HCT116 (cell line): ENCODE data around the gene SEMA7A. TPM values are rescaled to one million over a fixed set of nuclear protein-coding genes. Genes with fewer than 3 reads are reported as not detected.
A peak's percentile ranks its signal among the peaks of the same experiment; 100 is the strongest.

Experiments used
- ATAC-seq: fragments of 200-7000 bp; cut with Tn5 transposase; 2 replicates; pipeline ENCODE4 v1.9.1; 2020; ENCODE audit warnings: mild to moderate bottlenecking, moderate library complexity
- BruUV-seq: library from RNA; stranded (reverse); fragments of 400-500 nt; replicated peaks from 2 replicates; lab custom pipeline; 2021; lab: Mats Ljungman, UMichigan
- CTCF ChIA-PET: fragments of 300-600 bp; sonication (Branson Sonifier 250); formaldehyde crosslinking; loops from one replicate; lab custom pipeline; 2021; ENCODE audit warnings: antibody characterized with exemption; lab: Charles Lee
- POLR2A ChIA-PET: fragments of 300-600, 350-600 bp; sonication (Branson Sonifier 250); formaldehyde crosslinking; loops from one replicate; lab custom pipeline; 2021; ENCODE audit warnings: antibody characterized with exemption; lab: Charles Lee
- RAD21 ChIA-PET, 2 experiments: fragments of 300-600 bp; sonication (Branson Sonifier 250); formaldehyde crosslinking; loops; one replicate each; lab custom pipeline; 2023; ENCODE audit warnings: low total read pairs in 2 of 2; ENCODE audit not compliant: uncharacterized antibody in 2 of 2, unreplicated experiment in 2 of 2, low non-redundant PET in 1 of 2; lab: Charles Lee
- DNase-seq: peaks from one replicate; pipeline ENCODE4 v3.0.0-alpha.2; 2010; ENCODE audit warnings: low read depth, low spot score
- H2AFZ ChIP-seq: fragments of 200-600 bp; shearing (Covaris generic), sonication (generic); 2 replicates; pipeline ENCODE4 v1.6.1; 2017; ENCODE audit warnings: low read depth, mixed run types, mixed read lengths, antibody characterized with exemption, low read length; ENCODE audit not compliant: poor library complexity, severe bottlenecking
- H3K27ac ChIP-seq: 2 replicates; pipeline ENCODE4 v1.5.1; 2012; ENCODE audit warnings: low read depth, low read length
- H3K27me3 ChIP-seq: fragments of 200-600 bp; sonication (generic); 2 replicates; pipeline ENCODE4 v1.6.1; 2016; ENCODE audit warnings: mixed run types, low read length, mixed read lengths; ENCODE audit not compliant: insufficient read depth
- H3K36me3 ChIP-seq, 2 experiments: fragments of 200-500 bp in 1 of 2; fragments of 200-600 bp in 1 of 2; sonication (Bioruptor generic) in 1 of 2; sonication (generic) in 1 of 2; 2 replicates each; pipeline versions ENCODE4 v1.5.1 to v1.6.1; 2014 to 2016; ENCODE audit warnings: low read length in 2 of 2, inconsistent platforms in 1 of 2, mixed read lengths in 1 of 2, mixed run types in 1 of 2; ENCODE audit not compliant: insufficient read depth in 2 of 2, control insufficient read depth in 1 of 2
- H3K4me1 ChIP-seq, 2 experiments: fragments of 200-600 bp in 1 of 2; sonication (generic) in 1 of 2; 2 replicates each; pipeline versions ENCODE4 v1.5.1 to v1.6.1; 2012 to 2017; ENCODE audit warnings: low read length in 2 of 2, inconsistent platforms in 1 of 2, mild to moderate bottlenecking in 1 of 2, mixed read lengths in 1 of 2, mixed run types in 1 of 2, moderate library complexity in 1 of 2; ENCODE audit not compliant: insufficient read depth in 2 of 2, control insufficient read depth in 1 of 2
- H3K4me2 ChIP-seq: fragments of 200-600 bp; sonication (generic); 2 replicates; pipeline ENCODE4 v1.6.1; 2017; ENCODE audit warnings: mixed run types, low read length, mixed read lengths
- H3K4me3 ChIP-seq, 2 experiments: fragments of 200-600 bp in 1 of 2; sonication (generic) in 1 of 2; replicated peaks in 1 of 2; 2 replicates each; pipeline ENCODE4 v1.5.1; 2011 to 2016; ENCODE audit warnings: low read length in 2 of 2, control low read depth in 1 of 2, low read depth in 1 of 2, mild to moderate bottlenecking in 1 of 2, mixed read lengths in 1 of 2, mixed run types in 1 of 2
- H3K79me2 ChIP-seq: fragments of 200-600 bp; sonication (generic); 2 replicates; pipeline ENCODE4 v1.6.1; 2017; ENCODE audit warnings: mild to moderate bottlenecking, mixed run types, low read length, moderate library complexity, mixed read lengths; ENCODE audit not compliant: insufficient read depth
- H3K9ac ChIP-seq: fragments of 200-600 bp; sonication (generic); 2 replicates; pipeline ENCODE4 v1.6.1; 2016; ENCODE audit warnings: low read length, mixed read lengths
- H3K9me2 ChIP-seq: fragments of 200-600 bp; sonication (generic), shearing (Covaris generic); 2 replicates; pipeline ENCODE4 v1.6.1; 2017; ENCODE audit warnings: mixed run types, mild to moderate bottlenecking, moderate library complexity; ENCODE audit not compliant: insufficient read depth
- H3K9me3 ChIP-seq, 2 experiments: fragments of 200-500 bp in 1 of 2; fragments of 200-600 bp in 1 of 2; sonication (Bioruptor generic) in 1 of 2; sonication (generic) in 1 of 2; 2 replicates each; pipeline ENCODE4 v1.6.1; 2014 to 2017; ENCODE audit warnings: low read length in 2 of 2, mixed read lengths in 2 of 2, inconsistent platforms in 1 of 2, low read depth in 1 of 2, mild to moderate bottlenecking in 1 of 2, mixed run types in 1 of 2, moderate library complexity in 1 of 2; ENCODE audit not compliant: control insufficient read depth in 1 of 2, insufficient read depth in 1 of 2
- H4K20me1 ChIP-seq: fragments of 200-600 bp; sonication (generic), shearing (Covaris generic); 2 replicates; pipeline ENCODE4 v1.6.1; 2017; ENCODE audit warnings: mixed run types, mild to moderate bottlenecking, moderate library complexity; ENCODE audit not compliant: insufficient read depth
- CTCF ChIP-seq, 3 experiments: fragments of 200-600 bp in 1 of 3; sonication (generic) in 1 of 3; IDR thresholded peaks in 2 of 3; conservative IDR thresholded peaks in 1 of 3; 2 replicates each; pipeline ENCODE4 v1.5.1; 2012 to 2017; ENCODE audit warnings: low read depth in 2 of 3, low read length in 2 of 3, antibody characterized with exemption in 1 of 3, borderline replicate concordance in 1 of 3, control low read depth in 1 of 3, mild to moderate bottlenecking in 1 of 3, mixed read lengths in 1 of 3, mixed run types in 1 of 3, moderate library complexity in 1 of 3; ENCODE audit not compliant: insufficient read depth in 1 of 3
- ELF1 ChIP-seq: IDR thresholded peaks from 2 replicates; pipeline ENCODE4 v1.6.1; 2012; ENCODE audit warnings: low read depth, borderline replicate concordance
- EZH2 ChIP-seq: fragments of 200-600 bp; sonication (generic); IDR thresholded peaks from 2 replicates; pipeline ENCODE4 v1.6.1; 2017; ENCODE audit warnings: antibody characterized with exemption, mixed run types
- EZH2phosphoT487 ChIP-seq: fragments of 200-600 bp; IDR thresholded peaks from 2 replicates; pipeline ENCODE4 v1.6.1; 2018; ENCODE audit warnings: antibody characterized with exemption, borderline replicate concordance
- POLR2AphosphoS5 ChIP-seq: IDR thresholded peaks from 2 replicates; pipeline ENCODE4 v1.6.1; 2011; ENCODE audit warnings: mild to moderate bottlenecking, low read depth, low read length, moderate library complexity
- RAD21 ChIP-seq: IDR thresholded peaks from 2 replicates; pipeline ENCODE4 v1.6.1; 2012; ENCODE audit warnings: low read depth, mild to moderate bottlenecking
- SIN3A ChIP-seq: IDR thresholded peaks from 2 replicates; pipeline ENCODE4 v1.6.1; 2012; ENCODE audit warnings: low read depth
- ZBTB33 ChIP-seq: IDR thresholded peaks from 2 replicates; pipeline ENCODE4 v1.6.1; 2011; ENCODE audit warnings: mild to moderate bottlenecking, low read length, moderate library complexity; ENCODE audit not compliant: insufficient replicate concordance; ENCODE audit errors: extremely low read depth
- ZNF274 ChIP-seq: fragments of 200-500 bp; sonication (Bioruptor generic); IDR thresholded peaks from 2 replicates; pipeline ENCODE4 v1.6.1; 2014; ENCODE audit warnings: mild to moderate bottlenecking, low read depth, low read length, inconsistent platforms
- intact Hi-C: fragments of 100-400 bp; cut with micrococcal nuclease; formaldehyde crosslinking; loops from 2 replicates; pipeline ENCODE4 v1.10.0; 2022
- total RNA-seq: library from RNA; stranded (reverse); gene quantifications from one replicate; pipeline ENCODE4 v1.2.1, GENCODE V29; 2021; ENCODE audit not compliant: unreplicated experiment
- TF ChIP-seq, protein P1 (sequence below): IDR thresholded peaks from 2 replicates; pipeline ENCODE4 v1.6.1; 2012
- TF ChIP-seq, protein P2 (sequence below): IDR thresholded peaks from 2 replicates; pipeline ENCODE4 v1.6.1; 2012

The SEMA7A gene
- total RNA-seq, 1 experiment from 2014 or later: 13.8 TPM

GRCh38 chr15:74399511-74400312 lies 34.0 kb downstream of the SEMA7A start:
- Histone ChIP-seq H2AFZ (no peak overlapping the region), H4K20me1 (no peaks in the 10 kb centered on the region), H3K27me3 (no peaks in the 10 kb centered on the region), H3K79me2 (no peaks in the 10 kb centered on the region), H3K36me3 (no peaks in the 10 kb centered on the region), H3K27ac (peak overlapping the region; percentile 40), H3K9me2 (no peaks in the 10 kb centered on the region), H3K4me2 (peak overlapping the region; percentile 79), H3K9me3 (no peaks in the 10 kb centered on the region), H3K4me3 (0 out of 4 replicates have a peak overlapping the region, but pooled peaks of 1 of the 2 experiments have one; percentile 6), H3K4me1 (peaks cover 64 to 86% of the 10 kb centered on the region in 2 experiments), H3K9ac (peak overlapping the region; percentile 61)
- no TSS peak for BruUV-seq
- intact Hi-C loops: no loop called here
- CTCF ChIA-PET: interaction anchor here (1.1 kb wide), 1 partner anchor 17 kb away, joined by 3 read pairs; no protein-coding TSS in a partner anchor
- RAD21 ChIA-PET: interaction anchor here in 1 of 2 experiments (0.7 kb wide), 1 partner anchor 40 kb away, joined by 3 read pairs; no protein-coding TSS in a partner anchor
- ATAC-seq (no peak), DNase-seq (no peak)
- TF ChIP-seq RAD21 (no peak), ZNF274 (no peak), ELF1 (no peak), EZH2 (no peak), EZH2phosphoT487 (no peak), POLR2AphosphoS5 (no peak), CTCF (IDR thresholded peaks at IDR 0.05 in 2 of 3, conservative IDR thresholded peaks at IDR 0.05 in 1 of 3; ENCODE audit: borderline replicate concordance in 1 of 3, insufficient read depth in 1 of 3, low read depth in 2 of 3, low read length in 2 of 3) (no peak), SIN3A (no peak), ZBTB33 (no peak)
- TF ChIP-seq, protein P1, sequence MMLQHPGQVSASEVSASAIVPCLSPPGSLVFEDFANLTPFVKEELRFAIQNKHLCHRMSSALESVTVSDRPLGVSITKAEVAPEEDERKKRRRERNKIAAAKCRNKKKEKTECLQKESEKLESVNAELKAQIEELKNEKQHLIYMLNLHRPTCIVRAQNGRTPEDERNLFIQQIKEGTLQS: no peak
- TF ChIP-seq, protein P2, sequence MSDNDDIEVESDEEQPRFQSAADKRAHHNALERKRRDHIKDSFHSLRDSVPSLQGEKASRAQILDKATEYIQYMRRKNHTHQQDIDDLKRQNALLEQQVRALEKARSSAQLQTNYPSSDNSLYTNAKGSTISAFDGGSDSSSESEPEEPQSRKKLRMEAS: no peak
- POLR2A ChIA-PET: interaction anchor here (1.0 kb wide), 1 partner anchor 32 kb away, joined by 3 read pairs; no protein-coding TSS in a partner anchor
